ENCODE measurements around the gene SMCO4.
A peak's percentile ranks its signal among the peaks of the same experiment; 100 is the strongest.
"Not testable (repeated sequence)": the region's sequence is repeated elsewhere in the genome, so short reads cannot be mapped to it uniquely, and the experiment has no call there.

The SMCO4 gene

DNA sequence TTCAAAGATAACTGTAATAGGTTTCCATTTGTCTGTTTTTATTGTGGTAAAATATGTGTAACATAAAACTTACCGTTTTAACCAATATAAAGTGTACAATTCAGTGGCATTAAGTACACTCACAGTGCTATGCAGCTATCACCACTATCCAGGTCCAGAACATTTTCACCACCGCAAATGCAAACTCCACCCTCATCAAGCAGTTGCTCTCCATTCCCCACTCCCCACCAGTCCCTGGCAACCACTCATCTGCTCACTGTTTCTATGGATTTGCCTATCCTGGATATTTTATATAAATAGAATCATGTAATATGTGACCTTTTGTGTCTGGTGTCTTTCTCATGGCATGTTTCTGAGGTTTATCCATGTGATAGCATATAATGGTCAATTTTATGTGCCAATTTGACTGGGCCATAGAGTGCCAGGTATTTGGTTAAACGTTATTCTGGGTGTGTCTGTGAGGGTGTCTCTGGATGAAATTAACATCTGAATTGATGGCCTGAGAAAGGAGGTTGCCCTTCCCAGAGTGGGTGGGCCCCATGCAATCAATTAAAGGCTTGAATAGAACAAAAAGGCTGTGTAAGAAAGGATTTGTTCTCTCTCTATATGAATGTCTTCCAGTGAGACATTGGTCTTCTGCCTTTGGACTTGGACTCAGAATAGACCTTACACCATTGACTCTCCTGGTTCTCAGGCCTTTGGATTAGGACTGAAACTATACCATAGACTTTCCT is 17.2 kb upstream of the SMCO4 start:
- DNase-seq (ENCODE audit: low read depth in 3 of 3) = no peak

DNA sequence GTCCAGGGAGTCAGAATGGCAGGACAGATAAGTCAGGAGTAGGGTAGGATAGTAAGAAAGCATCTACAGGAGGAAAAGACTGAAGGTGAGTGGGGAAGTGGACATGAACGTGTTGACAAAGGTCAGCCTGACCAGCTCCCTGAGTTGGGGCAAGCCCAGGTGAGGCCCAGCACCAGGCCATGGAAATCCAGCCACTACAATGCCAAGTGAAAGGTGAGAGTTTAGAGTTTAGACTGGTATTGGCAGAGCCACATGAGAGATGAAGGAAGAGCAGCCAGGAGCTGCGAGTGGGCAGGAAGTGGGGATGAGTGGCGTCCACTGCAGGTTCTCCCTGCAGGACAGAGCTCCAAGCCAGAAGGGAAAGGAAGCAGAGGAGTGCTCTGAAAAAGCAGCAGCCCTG is 16.5 kb upstream of the SMCO4 start:
- DNase-seq (ENCODE audit: low read depth in 3 of 3) = no peak

DNA sequence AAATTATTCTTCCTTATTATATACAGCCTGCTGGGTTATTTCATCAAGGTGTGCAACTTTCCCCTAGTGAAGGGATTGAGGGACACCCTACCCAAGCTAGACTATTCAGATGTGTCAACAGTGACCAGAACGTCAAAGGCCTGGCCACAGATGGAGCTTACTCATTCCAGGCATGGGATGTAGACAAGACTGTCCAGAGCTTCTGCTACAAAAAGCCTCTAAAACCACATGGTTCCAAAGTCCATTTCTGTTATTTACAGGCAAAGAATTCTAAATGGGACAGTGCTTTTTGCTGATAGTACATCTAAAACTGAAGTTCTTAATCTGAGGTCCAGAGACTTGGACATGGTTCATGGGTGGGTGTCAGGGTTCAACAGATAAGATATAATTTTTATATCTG is 9.7 kb upstream of the SMCO4 start:
- no peak for DNase-seq (ENCODE audit: low read depth in 3 of 3)

DNA sequence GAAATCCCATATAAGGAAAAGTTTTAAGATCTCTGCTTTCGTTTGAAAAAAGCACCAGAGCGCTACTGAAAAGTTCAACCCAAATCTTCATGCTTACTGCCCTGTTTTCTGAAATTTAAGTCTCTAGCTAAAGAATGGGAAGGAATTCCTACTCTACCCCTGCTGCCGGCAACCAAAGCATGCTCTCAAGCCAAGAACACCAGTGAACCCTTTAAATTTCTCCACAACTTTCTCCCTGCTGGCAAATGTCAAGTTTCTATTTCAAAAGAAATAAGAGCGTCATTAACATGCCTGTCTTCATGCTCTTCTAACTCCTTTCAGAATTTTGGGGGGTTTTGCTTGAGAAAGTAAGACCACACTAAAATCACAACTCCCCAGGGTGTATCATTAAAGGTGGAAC is 6.8 kb upstream of the SMCO4 start:
- no peak for DNase-seq (ENCODE audit: low read depth in 3 of 3)

DNA sequence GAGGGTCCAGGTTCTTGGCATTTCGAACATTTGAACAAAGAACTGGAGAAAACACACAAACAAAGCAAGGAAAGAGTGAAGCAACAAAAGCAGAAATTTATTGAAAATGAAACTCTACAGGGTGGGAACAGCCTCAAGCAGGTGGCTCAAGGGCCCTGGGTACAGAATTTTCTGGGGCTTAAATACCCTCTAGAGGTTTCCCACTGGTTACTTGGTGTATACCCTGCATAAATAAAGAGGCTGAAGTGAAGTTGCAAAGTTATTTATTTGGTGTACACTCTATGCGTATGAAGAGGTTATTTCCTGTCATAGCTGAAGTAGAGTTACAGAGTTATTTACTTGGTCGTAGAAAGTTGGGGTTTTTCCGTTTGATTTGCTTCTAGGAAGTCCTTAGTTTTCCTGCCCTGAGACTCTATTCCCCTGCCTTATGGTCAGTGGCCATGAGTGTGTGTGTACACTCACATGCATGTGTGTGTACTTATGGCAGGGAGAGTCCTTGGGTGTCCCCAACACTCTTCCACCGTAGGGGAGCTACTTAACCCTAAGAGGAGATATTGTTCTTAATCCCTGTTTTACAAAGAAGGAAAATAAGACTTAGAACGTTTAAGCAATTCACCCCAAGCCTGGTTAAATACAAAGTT is 5.6 kb upstream of the SMCO4 start:
- DNase-seq (ENCODE audit: low read depth in 3 of 3) = no peak

DNA sequence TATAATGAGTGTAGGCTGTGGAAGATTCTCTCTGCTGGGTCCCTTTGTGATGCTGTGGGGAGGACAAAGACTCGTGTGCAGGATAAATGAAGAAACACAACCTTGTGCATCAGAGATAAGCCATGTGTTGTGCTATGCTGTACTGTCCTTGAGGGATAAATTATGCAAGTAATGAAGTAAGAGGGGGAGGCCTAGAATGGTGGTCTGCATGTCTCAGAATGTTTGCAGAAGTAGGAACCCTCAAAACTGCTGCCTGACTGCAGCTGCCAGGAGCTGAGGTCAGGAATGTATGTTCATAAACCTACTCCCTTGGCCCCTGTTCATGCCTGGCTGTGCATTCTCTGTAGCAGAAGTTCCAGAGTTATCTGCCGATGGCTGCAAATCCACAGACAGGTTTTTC is 4.6 kb upstream of the SMCO4 start:
- no peak for DNase-seq (ENCODE audit: low read depth in 3 of 3)

DNA sequence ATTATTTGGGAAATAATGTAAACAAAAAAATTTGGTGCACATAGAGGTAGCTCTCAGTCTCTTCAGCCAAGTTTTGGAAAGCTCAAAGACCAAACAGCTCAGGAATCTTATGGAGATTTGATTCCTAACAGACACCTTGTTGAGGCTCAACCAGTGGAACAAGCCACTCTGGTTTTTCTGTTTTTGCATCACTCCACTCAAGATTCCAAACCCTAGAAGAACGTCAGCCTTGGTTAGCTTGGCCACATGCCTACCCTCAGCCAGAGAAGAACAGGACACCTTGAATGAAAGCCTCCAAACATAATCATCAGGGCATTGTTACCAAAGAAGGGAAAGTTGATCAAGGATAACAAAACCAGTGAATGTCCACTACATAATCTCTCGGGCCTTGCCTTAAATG is 3.8 kb upstream of the SMCO4 start:
- no peak for DNase-seq (ENCODE audit: low read depth in 3 of 3)

DNA sequence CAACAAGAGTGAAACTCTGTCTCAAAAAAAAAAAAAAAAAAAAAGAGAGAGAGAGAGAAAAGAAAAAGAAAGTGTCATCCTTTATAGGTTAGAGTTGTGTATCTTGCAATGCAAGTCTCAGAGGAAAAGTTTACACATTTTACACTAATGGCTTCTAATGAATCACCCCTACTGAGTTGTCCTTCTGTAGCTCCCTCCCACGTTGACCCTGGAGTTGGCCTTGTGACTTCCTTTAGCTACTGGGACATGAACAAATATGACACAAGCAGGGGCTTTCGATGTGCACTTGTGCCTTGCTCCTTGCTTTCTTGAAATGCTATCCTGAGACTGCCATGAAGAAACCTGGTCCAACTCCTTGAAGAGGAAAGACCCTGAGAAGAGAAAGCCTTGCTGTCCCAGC is 2.4 kb upstream of the SMCO4 start:
- DNase-seq (ENCODE audit: low read depth in 3 of 3) = no peak

DNA sequence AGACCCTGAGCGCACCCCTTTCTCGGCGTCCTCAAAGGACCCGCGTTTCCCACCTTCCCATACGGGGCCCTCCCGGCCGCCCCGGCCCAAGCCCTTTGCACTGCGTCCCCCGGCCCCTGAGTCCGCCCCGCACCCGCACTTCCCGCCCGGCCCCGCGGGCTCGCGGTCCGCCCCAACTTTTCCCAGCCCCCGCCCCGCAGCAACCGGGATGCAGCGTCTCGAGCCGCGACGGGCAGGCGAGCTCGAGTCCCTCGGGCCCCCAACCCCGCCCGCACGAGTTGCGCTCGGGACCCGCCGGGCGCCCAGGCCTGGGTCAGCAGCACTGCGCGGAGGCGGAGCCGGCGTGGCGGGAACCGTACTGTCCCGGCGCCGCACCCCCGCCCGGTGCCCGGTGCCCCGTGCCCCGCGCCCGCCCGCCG is 371 bp downstream of the SMCO4 start:
- no peak for DNase-seq (ENCODE audit: low read depth in 3 of 3)

DNA sequence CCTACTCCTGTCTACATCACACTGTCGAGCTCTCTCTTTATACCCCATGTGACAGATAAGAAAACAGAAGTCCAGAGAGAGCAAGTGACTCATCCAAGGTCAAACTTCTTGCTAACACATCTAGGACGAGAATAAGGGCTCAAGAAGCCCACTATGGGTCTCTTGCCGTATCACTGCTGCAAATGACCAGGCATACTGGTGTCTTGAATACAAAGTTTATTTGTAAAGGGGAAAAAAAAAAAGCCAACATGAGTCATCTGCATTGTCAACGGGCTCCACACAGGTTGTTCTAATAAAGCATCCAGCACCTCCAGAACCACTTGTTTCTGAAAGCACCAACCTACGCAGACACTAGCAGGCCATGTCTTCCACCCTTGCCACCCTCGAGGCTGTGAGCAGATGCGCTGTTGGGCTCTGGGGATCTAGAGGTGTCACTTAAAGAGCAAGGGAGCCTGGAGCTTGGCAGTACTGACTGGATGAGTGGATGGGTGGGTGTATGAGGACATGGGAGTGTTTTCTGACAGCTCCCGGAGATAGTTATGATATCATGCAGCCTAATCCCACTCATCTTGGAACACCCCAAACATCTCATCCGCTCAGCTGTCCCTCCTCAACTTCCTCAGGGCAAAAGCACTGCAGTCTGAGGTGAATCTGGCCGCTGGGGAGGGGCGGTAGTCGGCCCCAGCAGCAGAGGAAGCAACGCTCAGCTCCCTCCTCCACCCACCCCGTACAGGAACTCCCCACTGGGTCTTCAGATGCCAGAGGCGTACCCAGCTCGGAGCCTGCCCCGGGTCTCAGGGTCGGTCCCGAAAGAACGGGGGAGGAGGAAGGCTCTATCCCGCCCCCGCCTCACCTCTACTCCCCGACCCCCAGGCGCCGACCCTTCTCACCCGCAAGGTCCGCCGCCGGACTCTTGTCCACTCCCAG is 1.0 kb downstream of the SMCO4 start:
- peak in 1 of 3 experiments; percentile 28 for DNase-seq (ENCODE audit: low read depth in 3 of 3)

DNA sequence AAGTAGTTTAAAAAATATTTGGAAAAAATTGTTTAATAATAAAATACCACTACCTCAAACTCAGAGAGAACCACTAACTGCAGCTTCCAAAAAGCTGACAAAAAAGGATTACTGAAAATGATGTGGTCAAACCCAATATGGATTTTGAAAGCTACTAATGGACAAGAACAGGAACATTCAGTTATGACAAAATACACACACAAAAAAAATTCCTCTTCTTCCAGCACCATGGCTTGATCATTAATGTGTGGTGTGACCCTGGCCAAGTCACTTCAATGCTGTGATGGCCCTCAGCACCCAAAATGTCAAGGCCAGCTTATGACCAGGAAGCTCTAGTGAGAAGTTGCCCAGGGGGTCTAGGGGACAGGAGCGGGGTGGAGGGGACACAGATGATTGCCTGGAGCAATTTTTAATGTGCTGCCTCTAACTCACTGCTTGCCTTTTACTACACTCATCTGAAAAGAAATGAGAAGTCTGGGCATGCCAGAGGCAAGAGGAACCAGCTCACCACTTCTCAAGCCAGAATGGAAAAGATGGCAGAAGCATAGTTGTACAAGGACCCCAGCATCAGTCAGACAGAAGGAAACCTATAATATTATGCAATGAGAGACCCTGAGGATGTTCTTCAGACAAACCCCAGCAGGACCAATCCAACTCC is 2.2 kb downstream of the SMCO4 start:
- DNase-seq (ENCODE audit: low read depth in 3 of 3) = no peak

DNA sequence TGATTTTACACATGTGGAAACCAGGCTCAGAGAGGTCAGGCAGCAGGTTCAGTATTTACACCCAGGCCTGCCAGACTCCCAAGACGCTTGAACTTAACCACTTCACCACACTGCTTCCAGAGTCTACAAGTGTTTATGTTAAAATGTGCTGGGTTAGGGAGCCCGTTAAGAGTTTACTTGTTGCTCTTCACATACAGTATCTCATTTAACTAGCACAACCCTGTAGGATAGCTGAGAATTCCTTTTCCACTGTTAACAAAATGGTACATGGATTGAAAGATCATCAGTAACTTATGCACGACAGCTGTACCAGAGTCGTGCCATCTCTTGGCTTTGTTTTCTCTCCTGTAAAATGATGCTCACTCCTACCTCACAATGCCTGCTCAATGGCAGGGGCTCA is 2.9 kb downstream of the SMCO4 start:
- DNase-seq (ENCODE audit: low read depth in 3 of 3) = no peak

DNA sequence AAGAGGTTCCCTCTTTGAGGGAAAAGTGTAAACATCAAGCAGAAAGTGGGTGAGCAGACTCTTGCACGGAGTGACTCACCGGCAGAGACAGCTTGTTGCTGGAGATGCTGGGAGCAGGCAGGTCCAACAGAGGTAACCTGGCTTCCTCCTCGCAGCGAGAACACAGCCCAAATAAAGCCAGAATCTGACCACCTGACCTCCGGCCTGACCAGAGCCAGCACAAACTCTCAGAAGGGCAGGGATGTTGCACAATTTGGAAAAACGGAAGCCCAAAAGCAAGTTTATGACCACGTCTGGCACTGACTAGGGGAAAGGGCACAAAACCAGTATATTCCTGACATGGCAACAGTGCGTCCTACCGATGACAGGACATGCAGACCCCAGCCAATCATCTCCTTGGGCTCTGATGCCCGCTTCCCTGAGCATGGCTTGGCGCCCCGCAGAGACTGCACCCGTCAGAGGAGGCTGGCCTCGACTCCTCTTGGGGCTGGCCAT is 5.4 kb downstream of the SMCO4 start:
- no peak for DNase-seq (ENCODE audit: low read depth in 3 of 3)

DNA sequence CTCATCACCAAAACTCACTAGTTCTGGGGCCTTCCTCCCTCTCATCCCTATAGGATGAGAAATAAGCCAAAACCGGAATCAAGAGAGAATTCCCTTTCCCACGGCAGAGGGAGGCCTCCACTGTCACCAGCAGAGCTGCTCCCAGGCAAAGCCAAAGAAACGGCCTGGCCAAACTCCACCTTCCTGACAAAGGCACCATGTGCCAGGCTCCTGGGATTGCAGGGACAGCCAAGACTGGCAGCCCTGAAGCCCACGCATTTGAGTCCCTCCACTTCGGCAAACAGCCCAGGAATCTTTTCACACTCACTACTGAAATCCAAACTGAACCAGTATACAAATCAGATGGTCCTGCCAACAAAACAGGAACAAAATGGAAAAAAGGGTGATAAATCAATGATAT is 6.1 kb downstream of the SMCO4 start:
- no peak for DNase-seq (ENCODE audit: low read depth in 3 of 3)

DNA sequence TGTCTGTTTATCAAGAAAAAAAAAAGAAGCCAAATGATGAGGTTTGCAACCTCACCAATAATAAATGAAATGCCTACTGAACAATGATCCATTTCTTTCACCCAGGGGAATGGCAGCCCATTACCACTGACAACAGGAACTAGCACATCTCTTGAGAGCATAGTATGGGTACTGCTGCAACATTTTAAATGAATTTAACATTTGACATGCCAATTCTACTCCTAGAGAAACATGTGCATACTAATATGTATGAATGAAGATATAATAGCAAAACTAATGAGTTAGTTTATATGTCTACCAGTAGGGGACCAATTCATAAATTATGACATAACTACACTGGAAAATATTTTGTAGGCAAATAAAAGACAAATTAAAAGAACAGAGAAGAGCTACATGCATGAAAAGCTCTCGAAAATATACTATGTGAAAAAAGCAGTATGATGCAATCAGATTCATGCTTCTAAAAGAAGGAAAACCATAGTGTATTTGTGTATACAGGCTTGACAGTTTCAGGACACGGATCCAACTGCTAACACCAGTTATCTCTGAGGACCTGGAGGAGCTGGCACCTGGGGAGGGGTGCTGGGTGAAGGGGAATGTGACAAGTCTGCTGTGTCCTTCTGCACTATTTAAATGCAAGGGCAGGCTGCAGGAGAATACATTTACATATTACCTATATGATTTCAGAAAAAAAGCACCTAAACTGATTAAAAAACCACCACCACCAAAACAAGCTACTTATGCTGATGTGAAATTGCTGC is 6.9 kb downstream of the SMCO4 start:
- DNase-seq (ENCODE audit: low read depth in 3 of 3) = no peak

DNA sequence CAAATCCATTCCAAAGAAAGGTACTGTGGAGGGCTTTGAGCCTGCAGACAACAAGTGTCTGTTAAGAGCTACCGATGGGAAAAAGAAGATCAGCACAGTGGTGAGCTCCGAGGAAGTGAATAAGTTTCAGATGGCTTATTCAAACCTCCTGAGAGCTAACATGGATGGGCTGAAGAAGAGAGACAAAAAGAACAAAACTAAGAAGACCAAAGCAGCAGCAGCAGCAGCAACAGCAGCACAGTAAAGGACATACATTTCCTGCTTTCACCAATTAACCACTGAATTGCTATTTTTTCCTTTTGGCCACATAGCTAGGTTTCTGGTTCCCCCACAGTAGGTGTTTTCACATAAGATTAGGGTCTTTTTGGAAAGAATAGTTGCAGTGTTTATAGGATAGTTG is 7.6 kb downstream of the SMCO4 start:
- not testable (repeated sequence) for DNase-seq (ENCODE audit: low read depth in 3 of 3)

DNA sequence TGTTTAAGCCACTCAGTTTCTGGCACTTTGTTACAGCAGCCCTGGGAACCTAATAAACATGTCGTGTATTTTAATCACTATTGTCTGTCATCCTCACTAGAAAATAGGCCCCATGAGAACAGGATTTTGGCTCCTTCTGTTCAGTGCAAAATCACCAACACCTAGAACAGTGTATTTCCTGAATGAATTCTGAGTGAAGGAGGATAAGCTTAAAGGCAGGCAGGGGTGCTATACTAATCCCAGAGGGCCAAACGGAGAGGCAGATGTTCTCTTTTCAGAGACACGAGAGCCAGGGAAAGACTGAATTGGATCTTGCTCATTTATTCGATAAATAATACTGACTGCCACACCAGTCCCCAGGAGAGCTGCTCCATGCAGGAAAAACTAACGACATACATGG is 10.4 kb downstream of the SMCO4 start:
- no peak for DNase-seq (ENCODE audit: low read depth in 3 of 3)

DNA sequence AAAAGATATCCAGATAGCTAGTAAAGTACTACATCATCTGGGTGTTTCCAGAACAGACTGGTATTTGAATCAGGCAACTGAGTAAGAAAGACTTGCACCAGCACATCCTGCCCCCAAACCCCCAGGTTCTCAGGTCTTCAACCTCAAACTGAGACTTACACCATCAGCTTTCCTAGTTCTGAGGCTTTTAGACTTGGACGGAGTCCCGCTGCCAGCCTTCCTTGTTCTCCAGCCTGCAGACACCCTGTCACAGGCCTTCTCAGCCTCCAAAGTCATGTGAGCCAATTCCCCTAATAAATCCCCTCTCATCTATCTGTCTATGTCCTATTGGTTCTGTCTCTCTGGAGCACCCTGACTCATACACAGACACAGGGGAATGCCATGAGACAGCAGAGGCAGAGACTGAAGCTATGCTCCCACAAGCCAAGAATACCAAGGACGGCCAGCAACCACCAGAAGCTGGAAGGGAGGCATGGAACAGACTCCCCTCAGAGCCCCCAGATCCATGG is 10.9 kb downstream of the SMCO4 start:
- DNase-seq (ENCODE audit: low read depth in 3 of 3) = no peak

DNA sequence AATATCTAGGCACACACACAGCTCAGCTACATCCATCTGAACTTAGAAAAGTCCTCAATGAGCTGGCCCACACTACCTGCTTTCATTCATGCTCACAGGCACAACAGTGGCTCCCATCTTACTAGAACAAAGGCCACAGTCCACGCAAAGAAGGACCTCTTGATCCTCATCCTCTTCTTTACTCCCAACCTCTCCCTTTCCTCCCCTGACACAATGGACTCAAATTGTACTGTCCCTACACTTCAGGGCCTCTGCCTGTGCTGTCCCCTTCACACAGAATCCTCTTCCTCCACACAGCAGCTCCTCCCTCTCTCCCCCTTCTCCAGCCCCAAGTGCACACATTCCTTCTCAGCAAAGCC is 12.7 kb downstream of the SMCO4 start:
- no peak for DNase-seq (ENCODE audit: low read depth in 3 of 3)

DNA sequence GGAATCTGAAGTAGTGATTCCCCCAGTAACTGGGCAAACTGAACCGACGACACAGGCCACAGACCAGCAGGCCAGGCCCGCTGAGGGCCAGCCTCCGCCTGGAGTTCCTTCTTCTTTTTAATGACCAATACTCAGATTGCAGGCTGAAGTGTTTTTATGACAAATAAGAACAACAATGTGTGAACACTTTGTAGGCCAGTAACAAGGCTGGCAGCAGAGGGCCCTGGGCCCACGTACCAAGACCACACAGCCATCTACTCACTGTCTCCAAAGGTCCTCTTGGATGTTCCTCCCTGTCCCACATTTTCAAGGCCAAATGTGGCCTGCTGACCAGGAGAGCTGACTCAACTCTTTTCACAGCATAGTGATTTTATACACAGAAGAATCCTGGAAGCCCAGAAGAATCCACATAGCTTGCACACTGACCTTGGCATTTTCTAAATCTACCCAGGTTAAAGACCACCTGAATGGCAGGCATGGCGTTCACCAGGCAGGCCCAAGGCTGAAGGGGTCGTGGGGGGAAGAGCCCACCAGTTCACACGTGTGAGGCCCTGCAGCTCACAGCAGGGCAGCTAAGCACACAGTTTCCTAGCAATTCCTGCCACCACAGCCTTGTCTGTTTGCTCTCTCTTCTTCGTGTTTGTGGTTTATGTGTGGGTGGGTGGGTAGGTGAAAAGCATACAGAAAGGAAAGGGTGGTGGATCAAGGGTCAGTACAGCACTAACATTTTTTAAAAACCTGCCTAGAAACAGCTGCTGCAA is 13.3 kb downstream of the SMCO4 start:
- no peak for DNase-seq (ENCODE audit: low read depth in 3 of 3)
